H9 (cell line): Measurements from ENCODE around the gene NHS. TPM values are rescaled to one million over a fixed set of nuclear protein-coding genes. Genes with fewer than 3 reads are reported as not detected.

Source experiments
- DNase-seq: peaks from one replicate; pipeline ENCODE4 v3.0.0-alpha.2; 2017
- H2AFZ ChIP-seq: one replicate; pipeline ENCODE4 v1.6.1; 2013; ENCODE audit warnings: mild to moderate bottlenecking, low read length, control low read depth, moderate library complexity
- H2AK5ac ChIP-seq: 2 replicates; pipeline ENCODE4 v1.6.1; 2013; ENCODE audit warnings: low read length, control low read depth, mixed read lengths; ENCODE audit not compliant: insufficient read length
- H2BK120ac ChIP-seq: one replicate; pipeline ENCODE4 v1.6.1; 2013; ENCODE audit warnings: low read depth, mild to moderate bottlenecking, low read length, control low read depth, inconsistent platforms; ENCODE audit not compliant: poor library complexity, severe bottlenecking
- H2BK12ac ChIP-seq: 2 replicates; pipeline ENCODE4 v1.6.1; 2013; ENCODE audit warnings: low read length, control low read depth, mixed read lengths, low read depth; ENCODE audit not compliant: insufficient read length
- H2BK15ac ChIP-seq: 2 replicates; pipeline ENCODE4 v1.6.1; 2013; ENCODE audit warnings: low read depth, low read length, control low read depth
- H2BK20ac ChIP-seq: one replicate; pipeline ENCODE4 v1.6.1; 2013; ENCODE audit warnings: low read depth, mild to moderate bottlenecking, low read length, control low read depth, inconsistent platforms; ENCODE audit not compliant: poor library complexity, severe bottlenecking
- H2BK5ac ChIP-seq: 2 replicates; pipeline ENCODE4 v1.6.1; 2013; ENCODE audit warnings: low read length, control low read depth, mixed read lengths; ENCODE audit not compliant: insufficient read length
- H3K14ac ChIP-seq: 2 replicates; pipeline ENCODE4 v1.6.1; 2013; ENCODE audit warnings: low read length, control low read depth; ENCODE audit not compliant: insufficient read depth
- H3K18ac ChIP-seq: 2 replicates; pipeline ENCODE4 v1.6.1; 2013; ENCODE audit warnings: low read depth, mild to moderate bottlenecking, mixed read lengths, low read length, control low read depth; ENCODE audit not compliant: insufficient read length
- H3K23ac ChIP-seq: 2 replicates; pipeline ENCODE4 v1.6.1; 2013; ENCODE audit warnings: low read length, control low read depth, mixed read lengths, low read depth; ENCODE audit not compliant: insufficient read length
- H3K23me2 ChIP-seq: 2 replicates; pipeline ENCODE4 v1.6.1; 2013; ENCODE audit warnings: low read depth, mild to moderate bottlenecking, mixed read lengths, low read length, control low read depth; ENCODE audit not compliant: insufficient read length, poor library complexity, severe bottlenecking
- H3K27ac ChIP-seq: 2 replicates; pipeline ENCODE4 v1.5.1; 2013; ENCODE audit warnings: low read length, control low read depth, mixed read lengths, low read depth; ENCODE audit not compliant: insufficient read length
- H3K27me3 ChIP-seq: 2 replicates; pipeline ENCODE4 v1.6.1; 2013; ENCODE audit warnings: low read length, control low read depth, inconsistent platforms; ENCODE audit not compliant: insufficient read depth
- H3K4ac ChIP-seq: 2 replicates; pipeline ENCODE4 v1.6.1; 2013; ENCODE audit warnings: low read depth, mild to moderate bottlenecking, control low read depth, inconsistent platforms, low read length, moderate library complexity
- H3K4me1 ChIP-seq: 2 replicates; pipeline ENCODE4 v1.6.1; 2013; ENCODE audit warnings: low read length, control low read depth, inconsistent platforms; ENCODE audit not compliant: insufficient read depth
- H3K4me2 ChIP-seq: 2 replicates; pipeline ENCODE4 v1.6.1; 2013; ENCODE audit warnings: low read length, control low read depth, mixed read lengths; ENCODE audit not compliant: insufficient read length, insufficient read depth
- H3K56ac ChIP-seq: 2 replicates; pipeline ENCODE4 v1.6.1; 2013; ENCODE audit warnings: low read depth, mild to moderate bottlenecking, mixed read lengths, low read length, control low read depth; ENCODE audit not compliant: insufficient read length
- H3K79me1 ChIP-seq: 2 replicates; pipeline ENCODE4 v1.6.1; 2013; ENCODE audit warnings: low read depth, mild to moderate bottlenecking, moderate library complexity, low read length, control low read depth, inconsistent platforms; ENCODE audit not compliant: insufficient read depth, poor library complexity, severe bottlenecking
- H3K79me2 ChIP-seq: 2 replicates; pipeline ENCODE4 v1.6.1; 2013; ENCODE audit warnings: low read length, control low read depth, inconsistent platforms; ENCODE audit not compliant: insufficient read depth
- H3K9ac ChIP-seq: 2 replicates; pipeline ENCODE4 v1.6.1; 2013; ENCODE audit warnings: low read length, control low read depth, mixed read lengths; ENCODE audit not compliant: insufficient read length; ENCODE audit errors: extremely low read depth
- H3K9me3 ChIP-seq: one replicate; pipeline ENCODE4 v1.6.1; 2013; ENCODE audit warnings: low read depth, low read length, inconsistent platforms; ENCODE audit not compliant: control insufficient read depth
- H3T11ph ChIP-seq: one replicate; pipeline ENCODE4 v1.6.1; 2013; ENCODE audit warnings: mild to moderate bottlenecking, low read length, control low read depth, inconsistent platforms
- H4K20me1 ChIP-seq: one replicate; pipeline ENCODE4 v1.6.1; 2013; ENCODE audit not compliant: control insufficient read depth, insufficient read length, insufficient read depth
- H4K5ac ChIP-seq: 2 replicates; pipeline ENCODE4 v1.6.1; 2013; ENCODE audit warnings: low read depth, mild to moderate bottlenecking, mixed read lengths, low read length, control low read depth; ENCODE audit not compliant: insufficient read length
- H4K8ac ChIP-seq: replicated peaks from 2 replicates; pipeline ENCODE4 v1.6.1; 2013; ENCODE audit warnings: low read length, control low read depth, mixed read lengths, low read depth; ENCODE audit not compliant: insufficient read length
- H4K91ac ChIP-seq: 2 replicates; pipeline ENCODE4 v1.6.1; 2013; ENCODE audit warnings: low read depth, mild to moderate bottlenecking, moderate library complexity, mixed read lengths, low read length, control low read depth; ENCODE audit not compliant: insufficient read length
- H3K27ac Mint-ChIP-seq, 3 experiments: 2 replicates in 2 of 3; 3 replicates in 1 of 3; pipeline ENCODE4 v1.8.0; 2020 to 2021; ENCODE audit warnings: mixed read lengths in 3 of 3, mild to moderate bottlenecking in 1 of 3, moderate library complexity in 1 of 3
- H3K27me3 Mint-ChIP-seq: 2 replicates; pipeline ENCODE4 v1.8.0; 2021; ENCODE audit warnings: low read depth, mild to moderate bottlenecking, moderate library complexity, mixed read lengths
- H3K36me3 Mint-ChIP-seq, 3 experiments: 2 replicates in 2 of 3; 3 replicates in 1 of 3; pipeline ENCODE4 v1.8.0; 2020 to 2021; ENCODE audit warnings: low read depth in 3 of 3, mixed read lengths in 3 of 3; ENCODE audit not compliant: insufficient read depth in 1 of 3
- H3K4me1 Mint-ChIP-seq, 2 experiments: 2 replicates each; pipeline ENCODE4 v1.8.0; 2020; ENCODE audit warnings: mixed read lengths in 2 of 2
- H3K4me3 Mint-ChIP-seq, 2 experiments: 2 replicates in 1 of 2; 3 replicates in 1 of 2; pipeline ENCODE4 v1.8.0; 2020 to 2021; ENCODE audit warnings: mild to moderate bottlenecking in 2 of 2, mixed read lengths in 2 of 2, moderate library complexity in 1 of 2
- H3K9me3 Mint-ChIP-seq, 2 experiments: 2 replicates in 1 of 2; 3 replicates in 1 of 2; pipeline ENCODE4 v1.8.0; 2020; ENCODE audit warnings: mild to moderate bottlenecking in 2 of 2, mixed read lengths in 2 of 2, moderate library complexity in 1 of 2
- CTCF ChIP-seq: fragments of 200-600 bp; sonication (generic); conservative IDR thresholded peaks from 3 replicates; pipeline ENCODE4 v1.8.0; 2021; ENCODE audit warnings: antibody characterized with exemption, mild to moderate bottlenecking
- WGBS: extraction: QIAGEN DNeasy Blood & Tissue Kit; methylation state at CpG from one replicate; pipeline ENCODE4 v1.1.7; 2013; ENCODE audit warnings: missing lambda C conversion rate, low lambda C conversion rate, mixed read lengths; ENCODE audit not compliant: insufficient read length; ENCODE audit errors: extremely low coverage; 5-methylcytosine and 5-hydroxymethylcytosine counted together
- total RNA-seq: library from RNA; stranded (reverse); gene quantifications from 2 replicates; pipeline ENCODE4 v1.2.1, GENCODE V29; 2021

NHS gene
- total RNA-seq, 1 experiment from 2014 or later, result 8.7 TPM

GRCh38 chrX:17744896-17745523, 370.0 kb downstream of the NHS start:
- peak; percentile 66 for TF ChIP-seq CTCF
- no peaks in the 10 kb centered on the region; a peak in 2 of 5 replicates for H3K9me3 Mint-ChIP-seq

More at GRCh38 chrX:17744896-17745523, 370.0 kb downstream of the NHS start:
- no peaks in the 10 kb centered on the region for H3K9me3 ChIP-seq
- H3K27ac ChIP-seq, result no peak overlapping the region
- Mint-ChIP-seq H3K4me1 (peaks cover 3 to 6% of the 10 kb centered on the region in 2 experiments; a peak in 2 of 4 replicates), H3K27me3 (peaks cover 14% of the 10 kb centered on the region), H3K36me3 (no peaks in the 10 kb centered on the region; a peak in 1 of 7 replicates), H3K4me3 (no peak overlapping the region), H3K27ac (no peak overlapping the region)
- H3K79me2 ChIP-seq, result no peaks in the 10 kb centered on the region
- no peak overlapping the region for H3K4ac ChIP-seq
- no peaks in the 10 kb centered on the region for H3K79me1 ChIP-seq
- no peak overlapping the region for H2BK5ac ChIP-seq
- no peak overlapping the region for H2AK5ac ChIP-seq
- H2BK12ac ChIP-seq, result no peak overlapping the region
- H2AFZ ChIP-seq, result no peak overlapping the region
- DNase-seq, result no peak
- H3K4me2 ChIP-seq, result no peak overlapping the region
- no peak overlapping the region for H4K5ac ChIP-seq
- no peak overlapping the region for H4K91ac ChIP-seq
- H2BK15ac ChIP-seq, result no peak overlapping the region
- no peaks in the 10 kb centered on the region for H4K20me1 ChIP-seq
- no peak overlapping the region for H2BK120ac ChIP-seq
- WGBS, result no CpG with 5 or more reads among the region's 2 CpGs
- no peak overlapping the region for H3K56ac ChIP-seq
- no peaks in the 10 kb centered on the region for H3K4me1 ChIP-seq
- no peak overlapping the region for H3K9ac ChIP-seq
- no peak overlapping the region for H3K18ac ChIP-seq
- no peak overlapping the region for H3K14ac ChIP-seq
- H4K8ac ChIP-seq, result no peak overlapping the region
- no peak overlapping the region for H3T11ph ChIP-seq
- H3K27me3 ChIP-seq, result peaks cover 3% of the 10 kb centered on the region; the same call in 1 of the 2 replicates
- no peak overlapping the region for H2BK20ac ChIP-seq
- no peaks in the 10 kb centered on the region for H3K23me2 ChIP-seq
- H3K23ac ChIP-seq, result no peak overlapping the region
